Activated naive CD4-positive, alpha-beta T cell treated with anti-CD3 and anti-CD28 coated beads, Interleukin-2, amount 50 U/mL, for 72 hours (primary cell): ENCODE results near the gene CHADL. TPM values are rescaled to one million over a fixed set of nuclear protein-coding genes. Genes with fewer than 3 reads are reported as not detected.
"Not testable (repeated sequence)": the region's sequence is repeated elsewhere in the genome, so short reads cannot be mapped to it uniquely, and the experiment has no call there.

ENCODE experiments used
- ATAC-seq, 2 donors: fragments of 150-1000 bp; cut with Tn5 transposase; 2 replicates each; pipeline ENCODE4 v1.10.0; 2021; ENCODE audit warnings: mild to moderate bottlenecking in 2 of 2, moderate library complexity in 2 of 2
- DNase-seq, 2 donors: peaks; one replicate each; pipeline ENCODE4 v3.0.0; 2021 to 2022; ENCODE audit warnings: low spot score in 2 of 2
- H3K27ac Mint-ChIP-seq, 2 donors: one replicate each; pipeline ENCODE4 v1.8.0; 2022; ENCODE audit warnings: mild to moderate bottlenecking in 2 of 2, mixed read lengths in 2 of 2
- H3K36me3 Mint-ChIP-seq, 2 donors: one replicate each; pipeline ENCODE4 v1.8.0; 2022; ENCODE audit warnings: mixed read lengths in 2 of 2
- H3K9me3 Mint-ChIP-seq, 2 donors: one replicate each; pipeline ENCODE4 v1.8.0; 2022; ENCODE audit warnings: mixed read lengths in 2 of 2
- total RNA-seq, 2 donors: library from RNA; stranded (reverse); gene quantifications; one replicate each; pipeline ENCODE4 v1.2.3, GENCODE V29; 2022

Gene CHADL
- total RNA-seq, 2 donors from 2014 or later = 0.20 to 0.29 TPM

DNA sequence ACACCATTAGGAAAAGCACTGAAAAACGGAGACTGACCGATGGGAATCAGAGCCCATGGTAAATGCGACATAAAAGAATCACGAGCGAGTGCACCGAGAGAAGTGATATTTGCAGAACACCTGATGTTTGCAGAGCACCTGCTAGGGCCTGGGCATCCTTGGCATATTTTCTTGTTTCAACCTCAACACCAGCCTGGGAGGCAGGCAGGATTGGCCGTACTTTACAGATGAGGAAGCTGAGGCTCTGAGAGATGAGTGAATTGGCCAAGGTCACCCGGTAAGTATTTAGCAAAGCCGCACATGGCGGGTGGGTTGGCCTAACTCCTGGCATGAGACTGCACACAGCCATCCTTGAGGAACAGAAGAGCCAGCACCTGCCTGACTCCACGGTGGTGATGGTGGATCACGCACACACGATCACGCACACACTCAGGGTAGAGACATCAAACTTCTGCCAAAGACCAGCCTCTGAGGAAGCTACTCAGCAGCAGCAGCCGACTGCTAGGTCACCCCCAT is 21.6 kb upstream of the CHADL start:
- DNase-seq (no peak), ATAC-seq (no peak)
- peaks cover 7 to 17% of the 10 kb centered on the region in 2 donors for H3K36me3 Mint-ChIP-seq
- H3K9me3 Mint-ChIP-seq = no peaks in the 10 kb centered on the region
- H3K27ac Mint-ChIP-seq = peak overlapping the region in 1 of 2 donors; percentile 74

DNA sequence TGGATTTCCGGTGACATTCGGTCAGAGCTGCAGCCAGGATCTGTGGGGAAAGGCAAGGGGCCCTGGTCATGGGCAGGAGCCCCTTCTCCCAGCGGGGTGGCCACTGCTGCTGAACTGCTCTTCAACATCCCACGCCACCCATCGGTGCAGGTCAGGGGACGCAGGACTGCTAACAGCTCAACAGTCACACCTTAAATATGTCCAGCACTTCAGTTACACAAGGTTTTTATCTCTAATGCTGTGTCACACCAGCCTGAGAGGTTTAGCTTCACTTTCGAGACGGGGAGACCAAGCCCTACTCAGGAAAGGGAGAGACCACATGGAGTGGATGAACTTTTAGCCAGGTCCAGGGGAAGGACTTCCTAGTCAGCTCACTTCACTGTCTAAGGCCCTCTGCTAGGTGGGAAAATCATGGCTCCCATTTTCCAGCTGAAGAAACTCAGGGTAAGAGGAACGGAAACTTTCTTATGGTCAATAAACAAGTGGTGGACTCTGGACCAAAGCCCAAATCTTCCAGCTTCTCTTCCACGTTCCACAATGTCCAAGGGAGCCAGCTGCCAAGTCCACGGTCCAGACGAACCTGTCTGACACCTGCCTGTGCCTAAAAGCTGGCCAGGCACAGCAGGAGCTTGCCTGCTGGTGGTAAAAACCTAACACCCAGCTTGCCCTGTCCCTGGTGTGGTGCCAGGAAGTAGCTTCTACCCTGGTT is 21.0 kb upstream of the CHADL start:
- DNase-seq = no peak
- Mint-ChIP-seq H3K36me3 (peaks cover 7 to 22% of the 10 kb centered on the region in 2 donors), H3K27ac (peak overlapping the region; percentile 25 to 74), H3K9me3 (no peaks in the 10 kb centered on the region)
- no peak for ATAC-seq

DNA sequence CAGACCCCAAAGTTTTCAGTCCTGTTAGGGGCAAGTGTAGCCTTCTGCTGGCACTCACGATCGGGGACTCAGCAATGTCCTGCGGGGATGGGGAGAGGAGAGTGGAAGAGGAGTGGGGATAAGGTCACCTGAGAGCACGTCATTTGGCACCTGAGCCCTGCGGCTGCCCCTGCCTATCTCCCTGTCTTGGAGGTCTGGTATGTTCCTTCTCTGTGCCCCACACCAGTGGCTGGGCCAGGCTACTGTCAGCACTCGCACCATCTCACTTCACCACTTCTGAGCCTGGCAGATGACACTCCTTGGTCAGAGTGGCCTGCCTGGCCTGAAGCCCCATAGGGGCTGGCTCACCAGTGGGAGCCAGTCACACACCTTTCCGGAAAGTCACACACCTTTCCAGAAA is 20.1 kb upstream of the CHADL start:
- Mint-ChIP-seq H3K27ac (peak overlapping the region in 1 of 2 donors; percentile 25), H3K9me3 (no peaks in the 10 kb centered on the region), H3K36me3 (peaks cover 7 to 22% of the 10 kb centered on the region in 2 donors)
- DNase-seq (no peak), ATAC-seq (no peak)

DNA sequence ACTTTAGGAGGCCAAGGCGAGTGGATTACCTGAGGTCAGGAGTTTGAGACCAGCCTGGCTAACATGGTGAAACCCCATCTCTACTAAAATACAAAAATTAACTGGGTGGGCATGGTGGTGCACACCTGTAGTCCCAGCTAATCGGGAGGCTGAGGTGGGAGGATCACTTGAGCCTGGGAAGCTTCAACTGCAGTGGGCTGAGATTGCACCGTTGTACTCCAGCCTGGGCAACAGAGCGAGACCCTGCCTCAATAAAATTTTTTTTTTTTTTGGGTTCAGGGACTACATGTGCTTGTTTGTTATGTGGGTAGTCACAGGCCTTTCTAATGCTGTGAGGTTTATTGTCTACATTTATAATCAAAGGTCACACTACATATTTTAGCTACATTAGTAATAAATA is 19.0 kb upstream of the CHADL start:
- not testable (repeated sequence) for H3K9me3 Mint-ChIP-seq, DNase-seq, ATAC-seq, H3K27ac Mint-ChIP-seq
- peaks cover 4 to 16% of the 10 kb centered on the region in 2 donors for H3K36me3 Mint-ChIP-seq

DNA sequence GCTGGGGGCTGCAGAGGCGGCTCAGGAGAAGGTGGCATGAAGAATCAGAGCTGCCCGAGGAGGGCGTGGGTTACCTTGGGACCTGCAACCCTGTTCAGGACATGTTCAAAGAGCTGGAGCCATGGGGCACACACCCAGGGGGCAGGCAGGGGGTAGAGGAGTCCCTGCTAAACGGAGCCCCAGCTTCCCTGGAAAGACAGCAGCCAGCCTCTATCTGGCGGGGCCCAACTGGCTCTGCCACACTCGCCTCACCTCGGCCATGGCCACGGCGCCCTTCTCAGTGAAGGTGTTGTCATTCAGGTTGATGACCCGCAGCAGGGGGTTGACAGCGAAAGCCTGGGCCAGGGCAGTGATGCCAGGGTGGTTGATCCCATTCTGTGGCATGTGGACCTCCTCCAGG is 17.0 kb upstream of the CHADL start:
- DNase-seq = no peak
- H3K27ac Mint-ChIP-seq = peak overlapping the region in 1 of 2 donors; percentile 95
- H3K36me3 Mint-ChIP-seq = peaks cover 0 to 12% of the 10 kb centered on the region in 2 donors
- ATAC-seq = peak in 1 of 2 donors; percentile 12
- no peaks in the 10 kb centered on the region for H3K9me3 Mint-ChIP-seq

DNA sequence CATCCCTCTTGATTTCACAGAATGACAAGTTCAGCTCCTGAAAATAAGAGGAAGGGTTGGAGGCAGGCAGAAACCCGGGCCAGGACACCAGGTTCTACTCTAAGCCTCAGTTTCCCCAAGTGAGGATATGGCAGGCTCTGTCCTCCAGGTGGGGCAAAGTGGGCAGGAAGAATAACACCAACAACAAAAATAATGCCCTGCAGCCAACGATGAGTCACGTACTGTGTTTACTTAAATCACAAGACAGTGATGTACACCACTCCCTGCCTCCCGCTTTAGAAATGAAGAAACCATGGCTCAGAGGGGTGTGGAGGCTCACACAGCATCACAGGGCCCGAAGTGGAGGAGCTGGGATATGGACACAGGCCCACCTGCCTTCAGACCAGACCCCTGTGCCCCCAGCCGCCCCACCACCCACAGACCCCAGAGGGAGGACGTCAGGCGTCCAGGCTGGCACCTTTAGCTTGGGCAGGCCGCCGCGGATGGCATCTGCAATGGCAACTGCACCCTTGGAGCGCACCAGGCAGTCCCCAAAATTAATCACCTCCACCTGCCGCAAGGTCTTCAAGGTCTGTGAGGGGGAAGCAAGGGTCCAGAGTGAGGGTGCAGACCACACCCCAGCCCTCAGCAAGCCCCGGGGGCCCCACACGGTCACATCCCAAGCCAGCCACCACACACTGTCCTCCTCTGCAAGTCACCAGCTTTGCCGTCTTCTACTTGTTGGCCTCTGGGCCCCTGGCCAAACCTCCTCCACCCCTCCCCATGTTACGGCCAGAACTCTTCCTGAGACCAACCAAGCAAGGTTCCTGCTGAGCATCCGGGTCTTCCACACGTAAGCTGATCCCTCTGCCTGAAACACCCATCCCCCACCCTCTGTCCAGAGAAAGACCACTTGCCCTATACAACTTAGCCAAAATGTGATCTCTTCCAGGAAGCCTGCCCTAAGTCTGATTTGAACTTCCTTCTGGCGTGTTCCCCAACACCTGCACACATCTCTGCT is 15.8 kb upstream of the CHADL start:
- ATAC-seq = no peak
- H3K27ac Mint-ChIP-seq = peak overlapping the region; percentile 32 to 95
- no peak for DNase-seq
- no peaks in the 10 kb centered on the region for H3K9me3 Mint-ChIP-seq
- H3K36me3 Mint-ChIP-seq = peaks cover 0 to 12% of the 10 kb centered on the region in 2 donors

DNA sequence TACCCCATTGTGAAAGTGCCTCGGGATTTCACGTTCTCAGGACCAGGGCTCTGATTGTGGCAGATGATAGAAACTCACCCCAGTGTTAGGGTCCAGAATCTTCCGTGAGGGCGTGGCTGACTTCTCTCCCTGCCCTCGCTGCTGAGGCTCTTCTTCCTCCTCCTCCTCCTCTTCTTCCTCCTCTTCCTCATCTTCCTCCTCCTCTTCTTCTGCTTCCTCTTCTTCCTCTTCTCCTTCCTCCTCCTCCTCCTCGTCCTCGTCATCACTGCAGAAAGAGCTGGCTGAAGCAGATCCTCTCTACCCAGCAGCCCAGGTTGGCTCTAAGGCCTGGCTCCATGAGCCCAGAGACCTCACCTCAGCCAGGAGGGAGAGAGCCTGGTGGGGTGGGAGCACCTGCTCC is 13.5 kb upstream of the CHADL start:
- H3K9me3 Mint-ChIP-seq = no peaks in the 10 kb centered on the region
- ATAC-seq (no peak), DNase-seq (no peak)
- peaks cover 10 to 11% of the 10 kb centered on the region in 2 donors for H3K36me3 Mint-ChIP-seq
- peak overlapping the region; percentile 51 to 62 for H3K27ac Mint-ChIP-seq

DNA sequence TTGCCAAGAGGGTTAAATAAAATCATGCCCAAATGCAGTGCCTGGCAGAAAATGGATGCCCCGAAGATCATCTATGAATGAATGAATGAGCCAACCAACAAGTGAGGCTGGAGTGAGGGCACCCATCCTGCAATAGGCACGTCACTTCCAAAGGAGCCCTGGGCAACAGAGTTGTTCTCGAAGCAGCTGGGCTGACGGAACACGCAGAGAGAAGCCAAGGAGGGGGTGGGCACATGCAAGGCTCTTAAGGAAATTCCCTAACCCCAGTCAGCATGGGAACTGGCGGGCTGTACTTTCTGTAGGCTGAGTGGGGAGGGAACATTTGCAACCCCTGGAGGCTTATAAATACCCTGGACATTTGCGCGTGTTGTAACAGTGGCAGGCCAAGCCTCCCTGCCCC is 11.6 kb upstream of the CHADL start:
- no peak for DNase-seq
- no peaks in the 10 kb centered on the region for H3K9me3 Mint-ChIP-seq
- ATAC-seq = no peak
- H3K36me3 Mint-ChIP-seq = peaks cover 5 to 10% of the 10 kb centered on the region in 2 donors
- H3K27ac Mint-ChIP-seq = peak overlapping the region in 1 of 2 donors; percentile 36

DNA sequence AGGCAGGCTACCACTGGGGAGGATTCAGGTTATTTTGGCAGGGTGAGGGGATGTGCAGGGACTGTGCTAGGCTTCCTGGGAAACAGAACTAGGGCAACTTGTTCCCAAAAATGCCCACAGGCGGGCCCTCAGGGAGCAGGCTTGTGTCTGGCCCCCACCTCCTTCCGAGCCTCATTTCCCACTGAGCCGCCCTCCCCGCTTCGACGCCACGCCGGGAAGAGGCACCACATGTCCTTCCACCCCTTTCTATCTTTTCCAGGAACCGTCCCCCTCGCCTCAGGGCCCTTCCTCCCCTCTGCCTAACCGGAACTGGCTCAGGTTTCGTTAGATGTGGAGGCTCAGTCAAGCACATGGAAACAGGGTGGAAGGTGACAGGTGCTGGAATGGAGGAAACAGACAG is 9.4 kb upstream of the CHADL start:
- DNase-seq (no peak), ATAC-seq (no peak)
- H3K27ac Mint-ChIP-seq = peak overlapping the region in 1 of 2 donors; percentile 68
- H3K9me3 Mint-ChIP-seq = no peaks in the 10 kb centered on the region
- H3K36me3 Mint-ChIP-seq = peaks cover 0 to 10% of the 10 kb centered on the region in 2 donors

DNA sequence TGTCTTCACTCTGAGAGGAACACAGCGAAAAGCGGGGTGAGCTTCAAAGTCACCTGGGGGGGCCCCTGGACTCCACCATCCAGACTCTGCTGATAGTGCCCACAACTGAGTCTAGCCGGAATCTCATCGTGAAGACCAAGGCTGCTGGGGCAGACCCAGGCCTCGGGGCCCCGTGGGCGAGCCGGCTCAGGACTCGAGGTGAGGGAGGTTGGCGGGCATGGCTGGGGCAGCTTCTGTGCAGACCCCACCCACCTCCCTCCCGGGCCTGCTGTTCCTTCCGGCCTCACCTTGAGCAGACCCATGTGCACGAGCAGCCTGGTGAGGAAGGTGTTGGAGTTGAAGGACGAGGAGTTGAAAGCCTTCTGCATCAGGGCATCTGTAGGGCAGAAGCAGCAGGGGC is 8.7 kb upstream of the CHADL start:
- no peak for ATAC-seq

DNA sequence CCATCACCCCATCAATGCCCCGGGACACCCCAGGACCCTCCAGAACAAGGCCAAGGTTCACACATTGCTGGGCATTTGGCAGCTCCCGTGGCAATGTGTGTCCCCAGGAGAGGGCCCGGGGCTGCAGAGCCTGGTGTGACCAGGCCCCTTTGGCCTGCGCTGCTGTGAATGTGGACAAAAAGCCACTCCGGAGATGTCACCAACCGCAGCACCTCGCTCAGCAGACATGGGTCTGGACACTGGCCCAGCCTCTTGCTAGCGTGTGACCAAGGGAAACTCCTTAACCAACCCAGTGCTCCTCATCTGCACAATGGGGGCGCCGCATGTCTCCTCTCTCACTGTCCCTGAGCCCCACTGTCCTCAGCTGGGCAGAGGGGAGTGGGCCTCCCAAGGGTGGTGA is 8.0 kb upstream of the CHADL start:
- ATAC-seq (no peak), DNase-seq (no peak)
- no peaks in the 10 kb centered on the region for H3K9me3 Mint-ChIP-seq
- H3K27ac Mint-ChIP-seq = no peak overlapping the region
- H3K36me3 Mint-ChIP-seq = peaks cover 0 to 10% of the 10 kb centered on the region in 2 donors

More for the DNA sequence above, 8.7 kb upstream of the CHADL start:
- Mint-ChIP-seq H3K36me3 (peaks cover 0 to 10% of the 10 kb centered on the region in 2 donors), H3K27ac (no peak overlapping the region), H3K9me3 (no peaks in the 10 kb centered on the region)
- DNase-seq = no peak

DNA sequence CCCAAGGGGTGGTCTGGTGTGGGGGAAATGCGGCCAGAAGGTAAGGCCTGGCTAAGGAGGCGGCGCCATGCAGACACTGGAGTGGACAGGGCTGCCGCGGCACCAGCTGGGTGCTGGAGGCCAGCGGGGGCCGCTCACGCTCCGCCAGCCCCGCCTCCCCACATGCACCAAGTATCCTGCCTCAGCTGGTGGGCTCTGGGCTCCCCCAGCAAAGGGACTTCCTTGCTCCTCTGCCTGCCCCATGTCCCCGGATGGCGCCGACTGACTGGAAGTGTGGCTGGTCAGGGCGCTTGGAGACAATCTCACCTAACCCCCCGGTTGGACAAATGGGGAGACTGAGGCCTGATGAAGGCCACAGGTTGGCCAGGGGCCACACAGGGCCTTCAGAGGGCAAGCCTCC is 7.6 kb upstream of the CHADL start:
- H3K36me3 Mint-ChIP-seq = peaks cover 0 to 10% of the 10 kb centered on the region in 2 donors
- no peak for ATAC-seq
- H3K9me3 Mint-ChIP-seq = no peaks in the 10 kb centered on the region
- H3K27ac Mint-ChIP-seq = no peak overlapping the region
- DNase-seq = no peak

DNA sequence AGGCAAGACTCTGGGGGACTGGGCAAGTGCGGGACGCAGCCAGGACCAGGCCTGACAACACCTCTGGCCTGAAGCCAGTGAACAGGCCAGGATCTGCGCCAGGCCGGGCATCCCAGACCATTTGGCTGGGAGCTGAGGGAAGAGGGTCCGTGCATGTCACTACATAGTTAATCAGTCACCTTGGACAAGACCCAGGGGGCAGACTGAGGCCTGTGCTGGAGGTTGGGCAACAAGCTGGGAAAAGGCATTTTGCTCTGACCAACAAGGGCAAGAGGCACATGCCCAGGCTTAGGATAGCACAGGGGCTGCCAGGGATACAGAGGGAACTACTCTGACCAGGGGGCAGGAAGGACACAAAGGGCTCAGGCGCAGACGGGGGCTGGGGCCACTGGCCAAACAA is 7.0 kb upstream of the CHADL start:
- DNase-seq (no peak), ATAC-seq (no peak)
- Mint-ChIP-seq H3K36me3 (peaks cover 0 to 10% of the 10 kb centered on the region in 2 donors), H3K27ac (peak overlapping the region; percentile 59 to 77), H3K9me3 (no peaks in the 10 kb centered on the region)

DNA sequence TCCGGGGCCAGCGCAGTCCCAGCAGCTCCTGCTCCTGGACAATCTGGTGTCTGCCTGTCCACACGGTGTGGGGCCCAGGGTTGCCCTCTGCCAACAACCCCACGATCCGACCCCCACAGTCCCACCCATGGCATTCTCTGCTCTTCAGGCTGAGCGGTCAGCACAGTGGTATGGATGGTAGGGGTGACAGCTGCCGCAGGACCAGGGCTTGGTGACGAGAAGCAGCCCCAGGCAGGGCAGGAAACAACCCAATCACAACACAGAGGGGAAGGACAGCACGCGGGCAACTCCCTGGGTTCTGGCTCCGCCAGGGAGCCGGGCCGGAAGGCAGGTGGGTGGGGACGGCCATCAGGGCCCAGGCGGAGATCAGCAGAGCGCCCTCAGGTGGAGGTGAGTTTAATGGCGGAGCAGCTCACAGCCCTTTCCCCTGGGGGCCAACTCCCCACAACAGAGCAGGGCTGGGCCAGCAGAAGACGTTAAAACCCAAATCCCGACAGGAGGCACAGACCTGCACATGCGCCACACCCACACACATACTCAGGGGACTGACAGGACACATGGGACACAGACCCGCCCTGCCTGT is 5.3 kb upstream of the CHADL start:
- Mint-ChIP-seq H3K36me3 (peaks cover 0 to 8% of the 10 kb centered on the region in 2 donors), H3K9me3 (no peaks in the 10 kb centered on the region), H3K27ac (no peak overlapping the region)
- ATAC-seq (peak in 1 of 2 donors; percentile 12), DNase-seq (no peak)

DNA sequence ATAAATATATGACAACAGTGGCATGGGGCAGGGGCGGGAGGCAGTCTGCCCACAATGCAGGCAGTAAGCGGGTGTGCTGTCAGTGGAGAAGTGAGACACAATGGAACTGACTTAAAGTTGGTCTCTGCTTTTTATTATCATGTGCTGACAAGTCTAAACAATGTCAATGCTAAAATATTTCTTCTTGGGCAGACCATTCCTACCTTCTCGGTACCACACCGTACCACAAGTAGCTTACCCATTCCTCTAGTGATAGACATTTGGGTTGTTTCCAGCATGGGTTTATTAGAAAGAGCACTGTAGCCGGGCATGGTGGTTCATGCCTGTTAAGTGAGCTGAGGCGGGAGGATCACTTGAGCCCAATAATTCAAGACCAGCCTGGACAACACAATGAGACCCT is 2.6 kb upstream of the CHADL start:
- ATAC-seq = no peak
- H3K36me3 Mint-ChIP-seq = no peaks in the 10 kb centered on the region
- H3K27ac Mint-ChIP-seq = peak overlapping the region in 1 of 2 donors; percentile 26
- H3K9me3 Mint-ChIP-seq = no peaks in the 10 kb centered on the region
- DNase-seq = no peak

DNA sequence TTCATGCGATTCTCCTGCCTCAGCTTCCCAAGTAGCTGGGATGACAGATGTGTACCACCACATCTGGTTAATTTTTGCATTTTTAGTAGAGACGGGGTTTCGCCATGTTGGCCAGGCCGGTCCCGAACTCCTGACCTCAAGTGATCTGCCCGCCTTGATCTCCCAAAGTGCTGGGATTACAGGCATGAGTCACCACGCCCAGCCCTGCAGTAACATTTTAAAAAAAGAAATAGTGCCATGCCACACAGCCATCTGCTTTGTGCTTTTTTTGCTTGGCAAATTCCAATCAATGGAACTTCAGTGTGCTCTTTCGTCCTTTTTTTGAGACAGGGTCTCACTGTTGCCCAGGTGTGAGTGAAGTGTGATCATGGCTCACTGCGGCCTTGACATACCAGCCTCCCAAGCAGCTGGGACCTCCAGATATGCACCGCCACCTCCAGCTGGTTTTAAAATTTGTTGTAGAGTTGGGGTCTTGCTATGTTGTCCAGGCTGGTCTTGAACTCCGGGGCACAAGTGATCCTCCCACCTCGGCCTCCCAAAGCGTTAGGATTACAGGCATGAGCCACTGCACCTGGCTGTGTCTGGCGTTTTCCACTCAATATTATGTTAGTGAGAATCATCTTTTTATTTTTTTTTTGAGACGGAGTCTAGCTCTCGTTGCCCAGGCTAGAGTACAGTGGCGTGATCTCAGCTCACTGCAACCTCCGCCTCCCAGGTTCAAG is 1.8 kb upstream of the CHADL start:
- DNase-seq (no peak), ATAC-seq (no peak)
- Mint-ChIP-seq H3K27ac (no peak overlapping the region), H3K9me3 (no peaks in the 10 kb centered on the region), H3K36me3 (no peaks in the 10 kb centered on the region)
